NCI-H748 (cell line): Measurements from ENCODE around the gene ZNF554.

ENCODE experiments used
- DNase-seq: peaks from one replicate; lab custom pipeline; 2025; ENCODE audit not compliant: unreplicated experiment; lab: John Stamatoyannopoulos, UW

The ZNF554 gene

GRCh38 chr19:2819540-2820111 is at the start of gene ZNF554:
Gene ZNF554 (plus strand): TSS chr19:2819868. CDS start chr19:2820072, 204 bp downstream.
- peak; percentile 94 for DNase-seq

GRCh38 chr19:2770055-2771013 is 49.3 kb upstream of the ZNF554 start:
- no peak for DNase-seq

- DNase-seq, result no peak
These were observed 47.6 kb upstream of the ZNF554 start for GRCh38 chr19:2771786-2772674.

- DNase-seq, result no peak
These were observed 45.5 kb upstream of the ZNF554 start for GRCh38 chr19:2774083-2774679.

GRCh38 chr19:2774953-2775555 is 44.6 kb upstream of the ZNF554 start:
- DNase-seq, result no peak

- DNase-seq, result no peak
These were observed 43.9 kb upstream of the ZNF554 start for GRCh38 chr19:2775556-2776430.

GRCh38 chr19:2777952-2778683 is 41.5 kb upstream of the ZNF554 start:
- DNase-seq, result no peak

- DNase-seq, result no peak
These were observed 40.4 kb upstream of the ZNF554 start for GRCh38 chr19:2779121-2779740.

- DNase-seq, result no peak
These were observed 39.4 kb upstream of the ZNF554 start for GRCh38 chr19:2780284-2780683.

- peak; percentile 10 for DNase-seq
These were observed 37.2 kb upstream of the ZNF554 start for GRCh38 chr19:2782329-2782935.

GRCh38 chr19:2782936-2783780 is 36.5 kb upstream of the ZNF554 start, which contains the start of gene SGTA:
Gene SGTA (minus strand): TSS chr19:2783273. CDS start chr19:2769068, 14,205 bp downstream.
- peak; percentile 98 for DNase-seq

- DNase-seq, result no peak
These were observed 35.9 kb upstream of the ZNF554 start for GRCh38 chr19:2783781-2784145.

- DNase-seq, result peak; percentile 98
These were observed 34.2 kb upstream of the ZNF554 start, which contains the start of gene THOP1 for GRCh38 chr19:2785244-2785997. Gene THOP1 (plus strand): TSS chr19:2785503. CDS start chr19:2785663, 160 bp downstream.

- DNase-seq, result no peak
These were observed 32.6 kb upstream of the ZNF554 start for GRCh38 chr19:2787115-2787514.

GRCh38 chr19:2788237-2788636 is 31.4 kb upstream of the ZNF554 start:
- DNase-seq, result no peak

- DNase-seq, result no peak
These were observed 29.5 kb upstream of the ZNF554 start for GRCh38 chr19:2790194-2790556.
